ENCODE data around the gene C11orf71.

- TF ChIP-seq POLR2AphosphoS5 (IDR thresholded peaks at IDR 0.05) (no peak), POLR2A (IDR thresholded peaks at IDR 0.05) (no peak), CTCF (IDR thresholded peaks at IDR 0.05) (no peak), EP300 (IDR thresholded peaks at IDR 0.05) (no peak)
These were observed 32.9 kb downstream of the C11orf71 start for GRCh38 chr11:114367244-114367957.

All from suprapubic skin (tissue), 4 donors.